Activated T-helper 2 cell treated with anti-CD3 and anti-CD28 coated beads, Interferon-gamma antibody, Interleukin-2, Interleukin-4, amounts not matched to agents 10 μg/mL and 5 μg/mL and 100 μg/mL, durations not matched to agents 14 hours and 24 hours and 36 hours (primary cell): ENCODE measurements around the gene PDZD4. TPM values are rescaled to one million over a fixed set of nuclear protein-coding genes. Genes with fewer than 3 reads are reported as not detected.

ENCODE experiments used
- DNase-seq: peaks from one replicate; pipeline ENCODE4 v3.0.0; 2021; ENCODE audit warnings: low spot score
- H3K27ac Mint-ChIP-seq: one replicate; pipeline ENCODE4 v1.8.0; 2021; ENCODE audit warnings: mixed read lengths
- H3K27me3 Mint-ChIP-seq: one replicate; pipeline ENCODE4 v1.8.0; 2021; ENCODE audit warnings: low read depth, mixed read lengths
- H3K36me3 Mint-ChIP-seq: one replicate; pipeline ENCODE4 v1.8.0; 2021; ENCODE audit warnings: low read depth, mixed read lengths
- H3K4me1 Mint-ChIP-seq: one replicate; pipeline ENCODE4 v1.8.0; 2021; ENCODE audit warnings: low read depth, mixed read lengths
- H3K4me3 Mint-ChIP-seq: one replicate; pipeline ENCODE4 v1.8.0; 2021; ENCODE audit warnings: low read depth, mild to moderate bottlenecking, moderate library complexity, mixed read lengths
- H3K9me3 Mint-ChIP-seq: one replicate; pipeline ENCODE4 v1.8.0; 2021; ENCODE audit warnings: mixed read lengths
- intact Hi-C: fragments of 100-400 bp; cut with micrococcal nuclease; formaldehyde crosslinking; loops from one replicate; pipeline ENCODE4 v1.15.1; 2023
- total RNA-seq: library from RNA; stranded (reverse); gene quantifications from 2 replicates; pipeline ENCODE4 v1.2.3, GENCODE V29; 2022

Gene PDZD4
- total RNA-seq, 1 donor from 2014 or later, result 0.91 TPM

- H3K4me1 Mint-ChIP-seq, result no peaks in the 10 kb centered on the region
- DNase-seq, result no peak
- H3K4me3 Mint-ChIP-seq, result no peak within 1 kb of the TSS
- H3K27me3 Mint-ChIP-seq, result no peaks in the 10 kb centered on the region
- H3K9me3 Mint-ChIP-seq, result no peaks in the 10 kb centered on the region
- H3K27ac Mint-ChIP-seq, result no peak within 1 kb of the TSS
- intact Hi-C loops, result no loop called here
- peaks cover 3% of the 10 kb centered on the region for H3K36me3 Mint-ChIP-seq
These were observed 49.5 kb downstream of the PDZD4 start, which contains the start of gene SRPK3 for GRCh38 chrX:153780678-153781427. SRPK3 (plus strand) TSS chrX:153781041; CDS start chrX:153781087, 46 bp downstream.

- intact Hi-C loops, result no loop called here
- Mint-ChIP-seq H3K36me3 (no peaks in the 10 kb centered on the region), H3K27ac (no peak overlapping the region), H3K4me3 (no peak overlapping the region), H3K27me3 (no peaks in the 10 kb centered on the region), H3K9me3 (no peaks in the 10 kb centered on the region), H3K4me1 (no peaks in the 10 kb centered on the region)
- DNase-seq, result no peak
These were observed 50.3 kb downstream of the PDZD4 start for GRCh38 chrX:153779891-153780677.

GRCh38 chrX:153778684-153779101 lies 51.7 kb downstream of the PDZD4 start:
- Mint-ChIP-seq H3K4me3 (no peak overlapping the region), H3K9me3 (no peaks in the 10 kb centered on the region), H3K27ac (no peak overlapping the region), H3K4me1 (no peaks in the 10 kb centered on the region), H3K36me3 (no peaks in the 10 kb centered on the region), H3K27me3 (no peaks in the 10 kb centered on the region)
- intact Hi-C loops, result no loop called here
- DNase-seq, result no peak

DNA sequence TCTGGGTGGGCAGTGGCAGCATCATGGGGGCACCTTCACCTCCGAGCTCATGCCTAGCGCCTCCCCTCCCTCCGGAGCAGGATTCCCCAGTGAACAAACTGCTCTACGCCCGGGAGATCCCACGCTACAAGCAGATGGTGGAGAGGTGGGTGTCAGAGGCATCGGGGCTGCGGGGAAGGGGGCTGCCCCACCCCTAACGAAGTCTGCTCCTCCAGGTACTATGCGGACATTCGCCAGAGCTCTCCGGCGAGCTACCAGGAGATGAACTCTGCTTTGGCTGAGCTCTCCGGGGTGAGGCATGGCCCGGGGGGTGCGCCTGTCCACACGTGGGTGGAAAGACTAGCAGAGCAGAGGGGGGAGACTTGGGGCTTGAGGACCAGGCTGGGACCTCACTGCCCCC lies 52.2 kb downstream of the PDZD4 start:
- no peaks in the 10 kb centered on the region for H3K9me3 Mint-ChIP-seq
- no peak for DNase-seq
- no peaks in the 10 kb centered on the region for H3K4me1 Mint-ChIP-seq
- no peaks in the 10 kb centered on the region for H3K27me3 Mint-ChIP-seq
- H3K36me3 Mint-ChIP-seq, result no peaks in the 10 kb centered on the region
- no peak overlapping the region for H3K4me3 Mint-ChIP-seq
- intact Hi-C loops, result no loop called here
- no peak overlapping the region for H3K27ac Mint-ChIP-seq

GRCh38 chrX:153777261-153778090 lies 52.9 kb downstream of the PDZD4 start:
- no peaks in the 10 kb centered on the region for H3K9me3 Mint-ChIP-seq
- DNase-seq, result no peak
- H3K4me1 Mint-ChIP-seq, result no peaks in the 10 kb centered on the region
- H3K27ac Mint-ChIP-seq, result no peak overlapping the region
- no peak overlapping the region for H3K4me3 Mint-ChIP-seq
- H3K27me3 Mint-ChIP-seq, result no peaks in the 10 kb centered on the region
- intact Hi-C loops, result no loop called here
- H3K36me3 Mint-ChIP-seq, result no peaks in the 10 kb centered on the region

GRCh38 chrX:153776611-153777045 lies 53.7 kb downstream of the PDZD4 start:
- Mint-ChIP-seq H3K9me3 (no peaks in the 10 kb centered on the region), H3K27ac (no peak overlapping the region), H3K4me1 (no peaks in the 10 kb centered on the region), H3K4me3 (no peak overlapping the region), H3K36me3 (no peaks in the 10 kb centered on the region), H3K27me3 (no peaks in the 10 kb centered on the region)
- intact Hi-C loops, result no loop called here
- DNase-seq, result no peak

DNA sequence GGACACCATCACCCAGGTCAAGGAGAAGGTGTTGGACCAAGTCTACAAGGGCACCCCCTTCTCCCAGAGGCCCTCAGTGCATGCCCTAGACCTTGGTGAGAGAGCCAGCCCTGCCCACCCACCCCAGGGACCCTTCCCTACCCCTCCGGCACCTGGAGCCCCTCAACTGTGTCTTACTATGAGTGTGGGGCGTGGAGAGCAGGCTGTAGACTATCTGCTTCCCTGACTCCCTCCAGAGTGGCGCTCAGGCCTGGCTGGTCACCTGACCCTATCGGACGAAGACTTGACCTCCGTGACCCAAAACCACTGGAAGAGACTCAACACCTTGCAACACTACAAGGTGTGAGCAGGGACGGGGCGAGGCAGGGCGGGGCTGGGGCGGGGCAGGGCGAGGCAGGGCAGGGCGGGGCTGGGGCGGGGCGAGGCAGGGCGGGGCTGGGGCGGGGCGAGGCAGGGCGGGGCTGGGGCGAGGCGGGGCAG lies 54.2 kb downstream of the PDZD4 start:
- no peak for DNase-seq
- Mint-ChIP-seq H3K36me3 (no peaks in the 10 kb centered on the region), H3K4me3 (no peak overlapping the region), H3K27ac (no peak overlapping the region), H3K9me3 (no peaks in the 10 kb centered on the region), H3K4me1 (no peaks in the 10 kb centered on the region), H3K27me3 (no peaks in the 10 kb centered on the region)
- intact Hi-C loops, result no loop called here

DNA sequence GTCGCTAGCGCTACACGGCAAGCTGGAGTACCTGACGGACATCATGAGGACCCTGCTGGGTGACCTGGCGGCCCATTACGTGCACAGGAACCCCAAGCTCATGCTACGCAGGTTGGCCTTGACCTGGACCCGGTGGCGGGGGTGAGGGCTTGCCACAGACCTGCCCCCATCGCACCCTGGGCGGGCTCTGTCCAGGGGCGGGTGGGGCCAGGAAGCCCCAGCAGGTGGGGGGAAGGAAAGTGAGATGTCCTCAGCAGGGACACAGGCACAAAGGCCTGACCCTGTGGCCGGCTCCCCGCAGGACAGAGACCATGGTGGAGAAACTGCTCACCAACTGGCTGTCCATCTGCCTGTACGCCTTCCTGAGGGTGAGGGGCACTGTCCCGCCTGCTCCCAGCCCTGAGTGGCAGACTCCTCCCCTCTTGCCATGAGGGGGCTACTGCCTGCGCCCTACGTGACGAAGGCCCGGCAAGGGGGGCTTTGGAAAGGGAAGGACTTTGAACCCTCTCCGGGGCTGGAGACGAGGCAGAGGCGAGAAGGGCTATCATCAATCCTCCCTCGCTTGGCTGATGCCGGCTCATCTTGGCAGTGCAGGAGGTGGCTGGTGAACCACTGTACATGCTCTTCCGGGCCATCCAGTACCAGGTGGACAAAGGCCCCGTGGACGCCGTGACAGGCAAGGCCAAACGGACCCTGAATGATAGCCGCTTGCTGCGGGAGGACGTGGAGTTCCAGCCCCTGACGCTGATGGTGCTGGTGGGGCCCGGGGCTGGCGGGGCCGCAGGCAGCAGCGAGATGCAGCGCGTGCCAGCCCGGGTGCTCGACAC lies 54.8 kb downstream of the PDZD4 start:
- Mint-ChIP-seq H3K36me3 (no peaks in the 10 kb centered on the region), H3K27ac (no peak overlapping the region), H3K9me3 (no peaks in the 10 kb centered on the region), H3K4me1 (no peaks in the 10 kb centered on the region), H3K27me3 (no peaks in the 10 kb centered on the region), H3K4me3 (no peak overlapping the region)
- intact Hi-C loops, result no loop called here
- no peak for DNase-seq

GRCh38 chrX:153774576-153775292 lies 55.6 kb downstream of the PDZD4 start:
- intact Hi-C loops, result no loop called here
- H3K36me3 Mint-ChIP-seq, result no peaks in the 10 kb centered on the region
- no peaks in the 10 kb centered on the region for H3K9me3 Mint-ChIP-seq
- no peak overlapping the region for H3K4me3 Mint-ChIP-seq
- H3K4me1 Mint-ChIP-seq, result no peaks in the 10 kb centered on the region
- no peak overlapping the region for H3K27ac Mint-ChIP-seq
- no peak for DNase-seq
- no peaks in the 10 kb centered on the region for H3K27me3 Mint-ChIP-seq

- intact Hi-C loops, result no loop called here
- H3K27ac Mint-ChIP-seq, result no peak overlapping the region
- no peak for DNase-seq
- no peaks in the 10 kb centered on the region for H3K36me3 Mint-ChIP-seq
- no peaks in the 10 kb centered on the region for H3K9me3 Mint-ChIP-seq
- no peak overlapping the region for H3K4me3 Mint-ChIP-seq
- H3K27me3 Mint-ChIP-seq, result no peaks in the 10 kb centered on the region
- no peaks in the 10 kb centered on the region for H3K4me1 Mint-ChIP-seq
These were observed 56.4 kb downstream of the PDZD4 start for GRCh38 chrX:153773741-153774575.

- H3K36me3 Mint-ChIP-seq, result no peaks in the 10 kb centered on the region
- no peak overlapping the region for H3K27ac Mint-ChIP-seq
- H3K4me3 Mint-ChIP-seq, result no peak overlapping the region
- no peaks in the 10 kb centered on the region for H3K27me3 Mint-ChIP-seq
- intact Hi-C loops, result no loop called here
- no peaks in the 10 kb centered on the region for H3K4me1 Mint-ChIP-seq
- no peaks in the 10 kb centered on the region for H3K9me3 Mint-ChIP-seq
- DNase-seq, result no peak
These were observed 57.1 kb downstream of the PDZD4 start for GRCh38 chrX:153773218-153773611.
